Esophagus (tissue), 2 donors: ENCODE measurements around the gene C12orf60. TPM values are rescaled to one million over a fixed set of nuclear protein-coding genes. Genes with fewer than 3 reads are reported as not detected.
A peak's percentile ranks its signal among the peaks of the same experiment; 100 is the strongest.

Experiments
- H3K27ac ChIP-seq, 2 donors: one replicate each; pipeline ENCODE4 v1.5.1; 2013; ENCODE audit warnings: low read depth in 2 of 2, mild to moderate bottlenecking in 2 of 2, inconsistent platforms in 1 of 2, low read length in 1 of 2, moderate library complexity in 1 of 2
- H3K27me3 ChIP-seq, 2 donors: one replicate each; pipeline ENCODE4 v1.6.1; 2013; ENCODE audit warnings: low read length in 2 of 2, control low read depth in 1 of 2, mild to moderate bottlenecking in 1 of 2; ENCODE audit not compliant: insufficient read depth in 2 of 2, control insufficient read depth in 1 of 2
- H3K36me3 ChIP-seq, 2 donors: one replicate each; pipeline ENCODE4 v1.6.1; 2013; ENCODE audit warnings: low read length in 1 of 2; ENCODE audit not compliant: control insufficient read depth in 2 of 2, insufficient read depth in 2 of 2
- H3K4me1 ChIP-seq, 2 donors: one replicate each; pipeline ENCODE4 v1.6.1; 2013; ENCODE audit warnings: low read length in 1 of 2; ENCODE audit not compliant: control insufficient read depth in 2 of 2, insufficient read depth in 2 of 2
- H3K4me3 ChIP-seq, 2 donors: one replicate each; pipeline ENCODE4 v1.5.1; 2013; ENCODE audit warnings: low read length in 2 of 2, mild to moderate bottlenecking in 2 of 2, low read depth in 1 of 2, moderate library complexity in 1 of 2
- H3K9me3 ChIP-seq, 2 donors: one replicate each; pipeline ENCODE4 v1.6.1; 2013; ENCODE audit warnings: mild to moderate bottlenecking in 2 of 2, low read depth in 1 of 2, low read length in 1 of 2, moderate library complexity in 1 of 2; ENCODE audit not compliant: control insufficient read depth in 2 of 2, insufficient read depth in 1 of 2
- WGBS, 2 donors: extraction: QIAGEN DNeasy Blood & Tissue Kit; methylation state at CpG; one replicate each; pipeline ENCODE4 v1.1.7; 2013; 5-methylcytosine and 5-hydroxymethylcytosine counted together
- polyA plus RNA-seq, 2 donors: library from polyadenylated mRNA; stranded (reverse); fragments of 200-250 nt; gene quantifications; one replicate each; pipeline ENCODE4 v1.2.3, GENCODE V29; 2013
- donor health status: healthy with polysubstance abuse.
- donor health status: Bipolar disorder and iron deficiency.

The C12orf60 gene
- polyA plus RNA-seq, 2 donors, result 0.33 to 0.65 TPM

DNA sequence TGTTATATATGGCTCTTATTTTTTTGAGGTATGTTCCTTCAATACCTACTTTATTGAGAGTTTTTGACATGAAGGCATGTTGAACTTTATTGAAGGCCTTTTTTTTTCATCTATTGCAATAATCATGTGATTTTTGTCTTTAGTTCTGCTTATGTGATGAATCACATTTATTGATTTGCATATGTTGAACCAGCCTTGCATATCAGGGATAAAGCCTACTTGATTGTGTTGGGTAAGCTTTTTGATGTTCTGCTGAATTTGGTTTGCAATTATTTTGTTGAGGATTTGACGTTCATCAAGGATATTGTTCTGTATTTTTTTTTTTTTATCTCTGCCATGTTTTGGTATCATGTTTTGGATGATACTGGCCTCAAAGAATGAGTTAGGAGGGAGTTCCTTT, 55.0 kb downstream of the C12orf60 start:
- H3K27me3 ChIP-seq, result no peaks in the 10 kb centered on the region
- 76 to 93% methylated on average over 1 of the region's 1 CpG for WGBS, 2 donors
- no peaks in the 10 kb centered on the region for H3K36me3 ChIP-seq
- no peaks in the 10 kb centered on the region for H3K9me3 ChIP-seq
- H3K4me3 ChIP-seq, result no peak overlapping the region
- H3K27ac ChIP-seq, result no peak overlapping the region
- H3K4me1 ChIP-seq, result no peaks in the 10 kb centered on the region

- no peaks in the 10 kb centered on the region for H3K9me3 ChIP-seq
- H3K36me3 ChIP-seq, result no peaks in the 10 kb centered on the region
- no peak overlapping the region for H3K27ac ChIP-seq
- H3K4me3 ChIP-seq, result no peak overlapping the region
- no peaks in the 10 kb centered on the region for H3K27me3 ChIP-seq
- H3K4me1 ChIP-seq, result no peaks in the 10 kb centered on the region
Observed at GRCh38 chr12:14860490-14860889, 57.0 kb downstream of the C12orf60 start.

- Histone ChIP-seq H3K4me1 (peaks cover 2 to 12% of the 10 kb centered on the region in 2 donors), H3K4me3 (no peak overlapping the region), H3K36me3 (no peaks in the 10 kb centered on the region), H3K27me3 (no peaks in the 10 kb centered on the region), H3K27ac (peak overlapping the region; percentile 15 to 33), H3K9me3 (peaks cover 5% of the 10 kb centered on the region in 2 donors)
- WGBS, 2 donors, result 69 to 71% methylated on average over 3 of the region's 3 CpGs
Observed at GRCh38 chr12:14868916-14869506, 65.5 kb downstream of the C12orf60 start.

DNA sequence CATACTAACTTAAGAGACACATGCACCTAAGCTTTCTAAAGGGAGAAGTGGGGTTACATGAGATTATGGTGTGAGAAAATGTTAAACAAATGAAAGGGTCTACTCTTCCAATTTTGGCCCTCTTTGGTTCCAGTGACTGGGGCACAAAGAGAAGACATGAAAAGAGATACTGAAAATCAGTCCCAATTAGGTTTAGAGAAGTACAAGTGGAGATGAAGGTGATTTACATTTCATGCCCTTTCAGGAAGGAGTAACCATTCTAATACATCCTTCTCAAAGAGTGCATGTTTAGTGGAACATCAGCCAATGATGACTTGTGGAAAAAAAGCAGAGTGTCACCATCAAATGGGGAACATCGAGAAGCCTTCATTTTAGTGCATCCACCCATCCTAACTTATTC, 67.8 kb downstream of the C12orf60 start:
- no peak overlapping the region for H3K27ac ChIP-seq
- H3K4me1 ChIP-seq, result peaks cover 2 to 12% of the 10 kb centered on the region in 2 donors
- no peaks in the 10 kb centered on the region for H3K27me3 ChIP-seq
- H3K4me3 ChIP-seq, result no peak overlapping the region
- WGBS, 2 donors, result 90 to 97% methylated on average over 1 of the region's 1 CpG
- no peaks in the 10 kb centered on the region for H3K36me3 ChIP-seq
- peaks cover 5% of the 10 kb centered on the region in 2 donors for H3K9me3 ChIP-seq

DNA sequence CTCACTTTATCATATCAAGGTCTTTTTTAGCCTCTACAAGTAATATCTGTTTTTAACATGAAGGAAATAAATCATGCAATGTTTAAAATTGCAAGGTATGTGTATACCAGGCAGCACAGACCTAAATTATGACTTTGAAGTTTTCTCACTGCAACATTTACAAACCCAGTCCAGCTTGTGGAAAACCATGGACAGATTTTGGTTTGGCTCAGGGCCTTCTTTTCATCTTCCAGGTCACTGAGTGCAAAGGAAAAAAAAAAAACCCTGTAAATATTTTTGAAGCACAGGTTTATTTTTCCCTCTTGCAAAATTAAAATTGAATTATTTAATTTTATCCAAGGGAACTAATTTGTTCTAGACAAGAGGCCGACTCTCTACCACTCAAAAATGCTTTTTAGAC, 68.4 kb downstream of the C12orf60 start:
- Histone ChIP-seq H3K27me3 (no peaks in the 10 kb centered on the region), H3K4me1 (peaks cover 2 to 12% of the 10 kb centered on the region in 2 donors), H3K9me3 (peaks cover 3% of the 10 kb centered on the region in 2 donors), H3K36me3 (no peaks in the 10 kb centered on the region), H3K4me3 (no peak overlapping the region), H3K27ac (no peak overlapping the region)
- 85 to 87% methylated on average over 1 of the region's 1 CpG for WGBS, 2 donors

GRCh38 chr12:14873440-14874185, 70.1 kb downstream of the C12orf60 start:
- Histone ChIP-seq H3K27me3 (no peaks in the 10 kb centered on the region), H3K4me1 (peaks cover 2 to 11% of the 10 kb centered on the region in 2 donors)
- 60 to 75% methylated on average over 1 of the region's 1 CpG for WGBS, 2 donors

More at GRCh38 chr12:14873440-14874185, 70.1 kb downstream of the C12orf60 start:
- H3K27ac ChIP-seq, result no peak overlapping the region
- H3K9me3 ChIP-seq, result no peaks in the 10 kb centered on the region
- no peaks in the 10 kb centered on the region for H3K36me3 ChIP-seq
- H3K4me3 ChIP-seq, result no peak overlapping the region

Other genes with a start within 250 kb of the C12orf60 start
- gene PLBD1, start 235.8 kb upstream of the C12orf60 start, polyA plus RNA-seq, result 10 to 100 TPM; 38.7 to 43.5 TPM
- under 1 TPM; 0.05 to 0.39 TPM for gene GUCY2C, start 107.1 kb upstream of the C12orf60 start, polyA plus RNA-seq
- 10 to 100 TPM; 10.7 to 15.2 TPM for gene WBP11, start 192 bp upstream of the C12orf60 start, polyA plus RNA-seq
- under 1 TPM; 0.01 to 0.04 TPM for gene SMCO3, start 10.5 kb downstream of the C12orf60 start, polyA plus RNA-seq
- under 1 TPM; 0.05 to 0.14 TPM for gene ART4, start 39.9 kb downstream of the C12orf60 start, polyA plus RNA-seq
- gene MGP, start 82.2 kb downstream of the C12orf60 start, polyA plus RNA-seq, result 10 to 100 TPM; 32.7 to 51.2 TPM
- gene ERP27, start 134.9 kb downstream of the C12orf60 start, polyA plus RNA-seq, result under 1 TPM; 0.16 to 0.51 TPM
- gene ARHGDIB, start 157.9 kb downstream of the C12orf60 start, polyA plus RNA-seq, result 10 to 100 TPM; 69.0 to 86.9 TPM
- not detected for gene PDE6H, start 169.4 kb downstream of the C12orf60 start, polyA plus RNA-seq